ENCODE results near the gene SCGN. TPM values are rescaled to one million over a fixed set of nuclear protein-coding genes. Genes with fewer than 3 reads are reported as not detected.

Gene SCGN
- total and polyA plus RNA-seq, 10 donors = not detected

DNA sequence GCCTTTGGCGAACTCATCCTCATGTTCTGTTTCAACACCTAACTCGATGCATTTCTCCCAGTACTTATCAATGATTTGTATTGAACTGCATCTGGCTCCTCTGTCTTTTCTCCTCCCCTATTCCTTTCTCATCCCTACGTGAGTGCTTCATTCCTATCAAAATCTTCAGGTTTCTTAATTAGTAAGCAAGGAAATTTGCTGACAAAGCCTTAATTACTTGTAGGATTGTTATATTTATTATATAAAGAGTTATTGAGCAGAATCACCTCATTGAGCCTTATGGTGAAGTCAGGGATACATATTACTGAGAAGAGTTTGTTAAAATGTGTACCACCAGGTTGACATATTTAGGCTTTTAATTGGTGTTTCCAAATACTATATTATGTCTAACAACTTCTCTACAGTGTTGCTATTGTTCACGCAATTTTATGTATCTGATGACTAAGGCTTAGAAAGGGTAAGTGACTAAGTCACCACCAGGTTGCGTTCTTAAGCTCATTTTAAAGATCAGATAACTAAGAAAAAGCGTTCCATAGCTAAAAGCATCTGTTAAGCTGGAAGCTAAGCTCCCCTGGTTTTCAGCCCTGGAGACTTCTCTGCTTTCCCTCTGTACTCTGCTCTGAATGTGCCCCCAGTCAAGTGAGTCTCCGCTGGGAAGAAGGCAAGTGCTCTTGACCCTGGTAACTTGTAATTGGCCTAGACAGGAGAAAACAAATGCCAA lies 18.9 kb downstream of the SCGN start:
- 75 to 85% (median 80%) methylated on average over 7 of the region's 7 CpGs for WGBS, 5 donors
- intact Hi-C loops (cut with DNase I; ENCODE audit: low total_unique reads) = no loop called here
- no peak for DNase-seq
- no peak overlapping the region for H3K27ac ChIP-seq
- no peak for TF ChIP-seq POLR2A (IDR thresholded peaks at IDR 0.05)
- no peak for TF ChIP-seq POLR2AphosphoS5 (IDR thresholded peaks at IDR 0.05)
- TF ChIP-seq, protein P1, sequence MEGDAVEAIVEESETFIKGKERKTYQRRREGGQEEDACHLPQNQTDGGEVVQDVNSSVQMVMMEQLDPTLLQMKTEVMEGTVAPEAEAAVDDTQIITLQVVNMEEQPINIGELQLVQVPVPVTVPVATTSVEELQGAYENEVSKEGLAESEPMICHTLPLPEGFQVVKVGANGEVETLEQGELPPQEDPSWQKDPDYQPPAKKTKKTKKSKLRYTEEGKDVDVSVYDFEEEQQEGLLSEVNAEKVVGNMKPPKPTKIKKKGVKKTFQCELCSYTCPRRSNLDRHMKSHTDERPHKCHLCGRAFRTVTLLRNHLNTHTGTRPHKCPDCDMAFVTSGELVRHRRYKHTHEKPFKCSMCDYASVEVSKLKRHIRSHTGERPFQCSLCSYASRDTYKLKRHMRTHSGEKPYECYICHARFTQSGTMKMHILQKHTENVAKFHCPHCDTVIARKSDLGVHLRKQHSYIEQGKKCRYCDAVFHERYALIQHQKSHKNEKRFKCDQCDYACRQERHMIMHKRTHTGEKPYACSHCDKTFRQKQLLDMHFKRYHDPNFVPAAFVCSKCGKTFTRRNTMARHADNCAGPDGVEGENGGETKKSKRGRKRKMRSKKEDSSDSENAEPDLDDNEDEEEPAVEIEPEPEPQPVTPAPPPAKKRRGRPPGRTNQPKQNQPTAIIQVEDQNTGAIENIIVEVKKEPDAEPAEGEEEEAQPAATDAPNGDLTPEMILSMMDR (IDR thresholded peaks at IDR 0.05 in 8 of 11, conservative IDR thresholded peaks at IDR 0.05 in 3 of 11) = no peak
- no peak overlapping the region for H3K4me3 ChIP-seq
- no peaks in the 10 kb centered on the region for H3K9me3 ChIP-seq
- H3K27me3 ChIP-seq (replicated peaks in 1 of 7) = peaks cover 0 to 14% (median 0%) of the 10 kb centered on the region in 7 donors
- no peaks in the 10 kb centered on the region for H3K36me3 ChIP-seq
- no peaks in the 10 kb centered on the region for H3K4me1 ChIP-seq

DNA sequence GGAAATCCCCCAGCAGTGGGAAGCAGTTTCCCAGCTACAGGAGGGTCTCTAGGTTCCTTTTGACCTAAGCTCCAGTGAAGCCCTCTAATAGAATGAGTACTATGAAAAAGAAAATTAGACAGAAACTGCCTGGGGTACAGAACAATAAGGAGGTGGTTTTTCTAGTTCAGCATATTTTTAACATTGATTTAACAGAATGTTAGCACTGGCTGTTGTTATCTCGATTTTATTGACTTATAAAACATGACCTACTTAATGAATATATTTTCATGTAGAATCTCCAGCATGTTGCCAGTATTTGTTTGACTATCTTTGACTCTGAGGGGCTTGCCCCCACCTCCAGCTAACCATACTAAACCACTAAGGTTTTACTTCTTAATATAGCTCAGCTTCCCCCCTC lies 19.6 kb downstream of the SCGN start:
- Histone ChIP-seq H3K27me3 (replicated peaks in 1 of 7) (peaks cover 0 to 14% (median 0%) of the 10 kb centered on the region in 7 donors), H3K36me3 (no peaks in the 10 kb centered on the region), H3K4me3 (no peak overlapping the region), H3K27ac (no peak overlapping the region), H3K9me3 (no peaks in the 10 kb centered on the region), H3K4me1 (no peaks in the 10 kb centered on the region)
- DNase-seq = no peak
- intact Hi-C loops (cut with DNase I; ENCODE audit: low total_unique reads) = no loop called here
- 57 to 74% (median 61%) methylated on average over 1 of the region's 1 CpG for WGBS, 5 donors
- TF ChIP-seq POLR2A (IDR thresholded peaks at IDR 0.05) = no peak
- TF ChIP-seq, protein P1 (IDR thresholded peaks at IDR 0.05 in 8 of 11, conservative IDR thresholded peaks at IDR 0.05 in 3 of 11) = no peak
- TF ChIP-seq POLR2AphosphoS5 (IDR thresholded peaks at IDR 0.05) = no peak

DNA sequence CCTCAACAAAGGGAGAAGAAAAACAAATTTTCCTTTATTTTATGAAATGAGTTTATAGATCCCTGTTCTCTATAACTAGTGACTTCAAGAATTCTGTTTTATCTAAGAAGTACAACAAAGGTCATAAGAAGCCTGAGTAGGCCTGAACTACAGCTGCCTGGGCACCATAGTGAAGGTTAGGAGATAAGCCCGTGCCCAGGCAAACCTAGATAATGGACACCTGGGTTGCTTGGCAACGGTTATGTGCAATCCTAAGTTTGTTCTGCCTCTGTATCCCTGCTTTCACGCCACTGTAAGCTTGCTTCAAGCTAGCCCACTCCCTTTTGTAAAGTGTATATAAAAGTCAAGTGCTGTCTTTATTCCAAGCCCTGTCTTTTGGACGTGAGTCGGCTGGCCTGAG lies 23.2 kb downstream of the SCGN start:
- no peaks in the 10 kb centered on the region for H3K4me1 ChIP-seq
- intact Hi-C loops (cut with DNase I; ENCODE audit: low total_unique reads) = no loop called here
- TF ChIP-seq, protein P1 (IDR thresholded peaks at IDR 0.05 in 8 of 11, conservative IDR thresholded peaks at IDR 0.05 in 3 of 11) = no peak
- no peak for TF ChIP-seq POLR2A (IDR thresholded peaks at IDR 0.05)
- no peak for TF ChIP-seq POLR2AphosphoS5 (IDR thresholded peaks at IDR 0.05)
- no peak overlapping the region for H3K4me3 ChIP-seq
- no peaks in the 10 kb centered on the region for H3K9me3 ChIP-seq
- whole genome bisulfite sequencing, 5 donors = 72 to 87% (median 81%) methylated on average over 5 of the region's 5 CpGs
- no peaks in the 10 kb centered on the region for H3K36me3 ChIP-seq
- H3K27ac ChIP-seq = no peak overlapping the region
- H3K27me3 ChIP-seq (replicated peaks in 1 of 7) = peaks cover 0 to 14% (median 0%) of the 10 kb centered on the region in 7 donors
- no peak for DNase-seq

DNA sequence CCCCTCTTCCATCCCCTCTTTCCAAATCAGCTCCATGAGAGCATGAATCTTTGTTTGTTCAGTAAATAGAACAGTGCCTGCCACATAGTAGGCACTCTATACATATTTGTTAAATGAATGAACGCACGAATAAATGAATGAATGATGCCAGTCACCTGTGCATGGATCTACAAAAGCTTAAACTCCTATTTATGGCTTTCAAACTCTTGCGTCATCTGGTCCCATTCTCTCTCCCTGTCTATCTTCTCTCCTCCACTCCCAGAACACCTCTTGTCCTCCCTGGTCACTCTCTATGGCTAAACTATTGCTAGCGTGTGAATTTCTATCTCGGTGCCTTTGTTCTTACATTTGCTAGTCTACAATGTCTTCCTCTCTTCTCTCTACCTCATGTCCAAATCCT lies 24.8 kb downstream of the SCGN start:
- Histone ChIP-seq H3K4me1 (no peaks in the 10 kb centered on the region), H3K27me3 (replicated peaks in 1 of 7) (peaks cover 0 to 14% (median 0%) of the 10 kb centered on the region in 7 donors), H3K27ac (no peak overlapping the region), H3K9me3 (no peaks in the 10 kb centered on the region), H3K4me3 (no peak overlapping the region), H3K36me3 (no peaks in the 10 kb centered on the region)
- WGBS, 5 donors = 70 to 83% (median 76%) methylated on average over 5 of the region's 5 CpGs
- TF ChIP-seq POLR2AphosphoS5 (IDR thresholded peaks at IDR 0.05) (no peak), POLR2A (IDR thresholded peaks at IDR 0.05) (no peak)
- TF ChIP-seq, protein P1 (IDR thresholded peaks at IDR 0.05 in 8 of 11, conservative IDR thresholded peaks at IDR 0.05 in 3 of 11) = no peak
- no peak for DNase-seq
- intact Hi-C loops (cut with DNase I; ENCODE audit: low total_unique reads) = no loop called here
